Liver (tissue), 9 donors: Measurements from ENCODE around the gene FSTL1. TPM values are rescaled to one million over a fixed set of nuclear protein-coding genes. Genes with fewer than 3 reads are reported as not detected.

ENCODE experiments used
- DNase-seq: peaks from one replicate; pipeline ENCODE4 v3.0.0-alpha.2; 2017; ENCODE audit warnings: low spot score
- H3K27ac ChIP-seq, 2 donors: one replicate each; pipeline ENCODE4 v1.7.0; 2013; ENCODE audit warnings: inconsistent platforms in 2 of 2, low read length in 2 of 2, control low read depth in 1 of 2, low read depth in 1 of 2, mild to moderate bottlenecking in 1 of 2
- H3K27me3 ChIP-seq, 4 donors: one replicate each; pipeline versions ENCODE4 v1.6.1 to v1.7.0; 2013; ENCODE audit warnings: low read length in 3 of 4, inconsistent platforms in 1 of 4, mild to moderate bottlenecking in 1 of 4, moderate library complexity in 1 of 4; ENCODE audit not compliant: control insufficient read depth in 4 of 4, insufficient read depth in 4 of 4
- H3K36me3 ChIP-seq, 4 donors: one replicate each; pipeline versions ENCODE4 v1.6.1 to v1.7.0; 2013; ENCODE audit warnings: low read length in 3 of 4, mild to moderate bottlenecking in 3 of 4, low read depth in 1 of 4, moderate library complexity in 1 of 4; ENCODE audit not compliant: control insufficient read depth in 4 of 4, insufficient read depth in 3 of 4
- H3K4me1 ChIP-seq, 4 donors: one replicate each; pipeline versions ENCODE4 v1.6.1 to v1.7.0; 2013; ENCODE audit warnings: low read length in 3 of 4, mild to moderate bottlenecking in 3 of 4, moderate library complexity in 1 of 4; ENCODE audit not compliant: control insufficient read depth in 4 of 4, insufficient read depth in 4 of 4
- H3K4me3 ChIP-seq, 3 donors: one replicate each; pipeline versions ENCODE4 v1.6.1 to v1.7.0; 2013; ENCODE audit warnings: low read length in 3 of 3, control low read depth in 1 of 3, low read depth in 1 of 3, mild to moderate bottlenecking in 1 of 3
- H3K9ac ChIP-seq, 2 donors: one replicate each; pipeline ENCODE4 v1.7.0; 2013; ENCODE audit warnings: low read length in 2 of 2, mild to moderate bottlenecking in 2 of 2, moderate library complexity in 2 of 2, control low read depth in 1 of 2, low read depth in 1 of 2
- H3K9me3 ChIP-seq, 4 donors: one replicate each; pipeline versions ENCODE4 v1.6.1 to v1.7.0; 2013; ENCODE audit warnings: low read length in 3 of 4; ENCODE audit not compliant: control insufficient read depth in 4 of 4
- ATF3 ChIP-seq: IDR thresholded peaks from 2 replicates; pipeline ENCODE4 v1.6.1; 2016; ENCODE audit warnings: antibody characterized with exemption
- CTCF ChIP-seq: fragments of 150-350 bp; IDR thresholded peaks from 2 replicates; pipeline ENCODE4 v1.5.1; 2017; ENCODE audit warnings: improper control_type of control experiment, low read depth, low read length; ENCODE audit not compliant: missing input control
- EGR1 ChIP-seq, 2 donors: IDR thresholded peaks; 2 replicates each; pipeline ENCODE4 v1.6.1; 2016 to 2018; ENCODE audit warnings: antibody characterized with exemption in 2 of 2, low read depth in 2 of 2
- FOXA1 ChIP-seq: IDR thresholded peaks from 2 replicates; pipeline ENCODE4 v1.6.1; 2016; ENCODE audit warnings: antibody characterized with exemption
- FOXA2 ChIP-seq: IDR thresholded peaks from 2 replicates; pipeline ENCODE4 v1.6.1; 2016; ENCODE audit warnings: antibody characterized with exemption
- GABPA ChIP-seq, 2 donors: IDR thresholded peaks in 1 of 2; conservative IDR thresholded peaks in 1 of 2; 2 replicates each; pipeline ENCODE4 v1.6.1; 2016; ENCODE audit warnings: antibody characterized with exemption in 2 of 2, mild to moderate bottlenecking in 1 of 2, moderate library complexity in 1 of 2
- HNF4A ChIP-seq, 2 donors: conservative IDR thresholded peaks; 2 replicates each; pipeline ENCODE4 v1.6.1; 2016; ENCODE audit warnings: antibody characterized with exemption in 2 of 2, mild to moderate bottlenecking in 2 of 2
- HNF4G ChIP-seq: IDR thresholded peaks from 2 replicates; pipeline ENCODE4 v1.6.1; 2016; ENCODE audit warnings: antibody characterized with exemption
- JUND ChIP-seq, 2 donors: IDR thresholded peaks; 2 replicates each; pipeline ENCODE4 v1.6.1; 2016; ENCODE audit warnings: antibody characterized with exemption in 2 of 2
- MAX ChIP-seq: IDR thresholded peaks from 2 replicates; pipeline ENCODE4 v1.6.1; 2016; ENCODE audit warnings: antibody characterized with exemption
- NR2F2 ChIP-seq: IDR thresholded peaks from 2 replicates; pipeline ENCODE4 v1.6.1; 2016; ENCODE audit warnings: antibody characterized with exemption
- RAD21 ChIP-seq, 2 donors: IDR thresholded peaks; 2 replicates each; pipeline ENCODE4 v1.6.1; 2016; ENCODE audit warnings: antibody characterized with exemption in 2 of 2, mild to moderate bottlenecking in 2 of 2
- REST ChIP-seq: IDR thresholded peaks from 2 replicates; pipeline ENCODE4 v1.6.1; 2016; ENCODE audit warnings: antibody characterized with exemption, mild to moderate bottlenecking
- RXRA ChIP-seq, 2 donors: IDR thresholded peaks; 2 replicates each; pipeline ENCODE4 v1.6.1; 2017 to 2018; ENCODE audit warnings: antibody characterized with exemption in 2 of 2, mild to moderate bottlenecking in 1 of 2
- SP1 ChIP-seq: IDR thresholded peaks from 2 replicates; pipeline ENCODE4 v1.6.1; 2018; ENCODE audit warnings: antibody characterized with exemption, mild to moderate bottlenecking
- TAF1 ChIP-seq: conservative IDR thresholded peaks from 2 replicates; pipeline ENCODE4 v1.6.1; 2016; ENCODE audit warnings: antibody characterized with exemption, mild to moderate bottlenecking
- YY1 ChIP-seq: IDR thresholded peaks from 2 replicates; pipeline ENCODE4 v1.6.1; 2016; ENCODE audit warnings: antibody characterized with exemption, mild to moderate bottlenecking
- ZBTB33 ChIP-seq: IDR thresholded peaks from 2 replicates; pipeline ENCODE4 v1.6.1; 2016; ENCODE audit warnings: antibody characterized with exemption
- polyA plus RNA-seq, 2 donors: library from polyadenylated mRNA; stranded (reverse) in 1 of 2; unstranded in 1 of 2; fragments of 200-250 nt in 1 of 2; fragments of >200 nt in 1 of 2; fragmentation: Nextera tagmentation in 1 of 2; extraction: Ambion mirVana in 1 of 2; gene quantifications; one replicate each; pipeline versions ENCODE4 v1.2.1 to v1.2.3, GENCODE V29; 2013 to 2015
- total RNA-seq, 2 donors: library from RNA; depleted of rRNA; stranded (reverse); fragments of >200 nt; gene quantifications; one replicate each; pipeline ENCODE4 v1.2.3, GENCODE V29; 2014
- donor health status: healthy.
- donor health status: healthy.
- donor health status: healthy.
- donor health status: healthy.
- donor health status: healthy.

Gene FSTL1
- total and polyA plus RNA-seq, 4 donors = 9.6 to 67.5 (median 24.6) TPM

GRCh38 chr3:120404876-120405275, 45.9 kb downstream of the FSTL1 start (continued):
- TF ChIP-seq FOXA2 = no peak
- TF ChIP-seq ATF3 = no peak

- Histone ChIP-seq H3K4me1 (no peaks in the 10 kb centered on the region), H3K27ac (no peak overlapping the region), H3K27me3 (no peaks in the 10 kb centered on the region), H3K36me3 (peaks cover 0 to 22% (median 5%) of the 10 kb centered on the region in 4 donors), H3K4me3 (no peak overlapping the region), H3K9me3 (no peaks in the 10 kb centered on the region), H3K9ac (no peak overlapping the region)
- no peak for DNase-seq
- no peak for TF ChIP-seq REST
- TF ChIP-seq ATF3 = no peak
- no peak for TF ChIP-seq HNF4G
- TF ChIP-seq YY1 = no peak
- TF ChIP-seq ZBTB33 = no peak
- TF ChIP-seq MAX = no peak
- TF ChIP-seq FOXA2 = no peak
- no peak for TF ChIP-seq JUND (IDR thresholded peaks at IDR 0.05)
- no peak for TF ChIP-seq EGR1 (IDR thresholded peaks at IDR 0.05; ENCODE audit: low read depth in 2 of 2)
- no peak for TF ChIP-seq SP1
- TF ChIP-seq NR2F2 = no peak
- TF ChIP-seq HNF4A (conservative IDR thresholded peaks at IDR 0.05) = no peak
- TF ChIP-seq RXRA (IDR thresholded peaks at IDR 0.05) = no peak
- TF ChIP-seq GABPA (IDR thresholded peaks at IDR 0.05 in 1 of 2, conservative IDR thresholded peaks at IDR 0.05 in 1 of 2) = no peak
- TF ChIP-seq FOXA1 = no peak
- no peak for TF ChIP-seq CTCF
- TF ChIP-seq TAF1 = no peak
- no peak for TF ChIP-seq RAD21 (IDR thresholded peaks at IDR 0.05)
Measured at GRCh38 chr3:120402257-120402656, 48.5 kb downstream of the FSTL1 start.
